ENCODE data around the gene FEN1. TPM values are rescaled to one million over a fixed set of nuclear protein-coding genes. Genes with fewer than 3 reads are reported as not detected.

The FEN1 gene
- total RNA-seq, 1 donor from 2014 or later: 9.6 TPM

DNA sequence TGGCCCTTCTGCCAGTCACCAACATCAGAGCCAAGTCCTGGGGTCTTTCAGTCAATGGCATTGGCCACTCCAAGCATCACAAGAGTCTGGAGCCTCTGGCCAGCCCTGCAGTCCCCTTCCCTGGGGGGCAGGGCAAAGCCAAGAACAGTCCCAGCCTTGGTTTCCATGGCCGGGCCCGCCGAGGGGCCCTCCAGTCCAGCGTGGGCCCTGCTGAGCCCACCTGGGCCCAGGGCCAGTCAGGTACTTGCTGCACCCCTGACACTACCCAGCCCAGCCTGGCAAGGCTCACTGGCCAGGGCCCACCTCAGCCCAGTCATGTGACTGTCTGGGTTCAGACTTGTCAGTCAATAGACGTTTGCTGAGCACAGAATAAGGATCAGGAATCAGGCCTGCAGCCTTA lies 11.1 kb upstream of the FEN1 start:
- no peak for DNase-seq (ENCODE audit: extremely low spot score in 2 of 2)
- Histone ChIP-seq H3K27me3 (no peaks in the 10 kb centered on the region), H3K36me3 (peaks cover 0 to 15% of the 10 kb centered on the region in 2 donors), H3K4me1 (peaks cover 10% of the 10 kb centered on the region), H3K27ac (no peak overlapping the region), H3K9me3 (no peaks in the 10 kb centered on the region), H3K4me3 (no peak overlapping the region)
- intact Hi-C loops (cut with DNase I): no loop called here
- TF ChIP-seq POLR2A (IDR thresholded peaks at IDR 0.05) (no peak), CTCF (IDR thresholded peaks at IDR 0.05) (no peak), POLR2AphosphoS5 (IDR thresholded peaks at IDR 0.05; ENCODE audit: insufficient read depth in 1 of 2, low read depth in 1 of 2) (no peak)

GRCh38 chr11:61782299-61782698 lies 10.4 kb upstream of the FEN1 start:
- no peak overlapping the region for H3K4me3 ChIP-seq
- H3K27ac ChIP-seq: no peak overlapping the region
- H3K4me1 ChIP-seq: peaks cover 6% of the 10 kb centered on the region
- H3K27me3 ChIP-seq: no peaks in the 10 kb centered on the region
- no peak for DNase-seq (ENCODE audit: extremely low spot score in 2 of 2)
- TF ChIP-seq POLR2A (IDR thresholded peaks at IDR 0.05) (no peak), CTCF (IDR thresholded peaks at IDR 0.05) (no peak), POLR2AphosphoS5 (IDR thresholded peaks at IDR 0.05; ENCODE audit: insufficient read depth in 1 of 2, low read depth in 1 of 2) (no peak)
- peaks cover 0 to 22% of the 10 kb centered on the region in 2 donors for H3K36me3 ChIP-seq
- no peaks in the 10 kb centered on the region for H3K9me3 ChIP-seq
- intact Hi-C loops (cut with DNase I): no loop called here

- H3K4me1 ChIP-seq: peaks cover under 1% of the 10 kb centered on the region
- intact Hi-C loops (cut with DNase I): no loop called here
- H3K9me3 ChIP-seq: no peaks in the 10 kb centered on the region
- H3K27ac ChIP-seq: no peak overlapping the region
- H3K4me3 ChIP-seq: no peak overlapping the region
- TF ChIP-seq POLR2A (IDR thresholded peaks at IDR 0.05) (no peak), POLR2AphosphoS5 (IDR thresholded peaks at IDR 0.05; ENCODE audit: insufficient read depth in 1 of 2, low read depth in 1 of 2) (no peak), CTCF (IDR thresholded peaks at IDR 0.05) (no peak)
- DNase-seq (ENCODE audit: extremely low spot score in 2 of 2): no peak
- H3K27me3 ChIP-seq: no peaks in the 10 kb centered on the region
- peaks cover 0 to 28% of the 10 kb centered on the region in 2 donors for H3K36me3 ChIP-seq
These were observed 9.9 kb upstream of the FEN1 start for GRCh38 chr11:61782841-61783240.

GRCh38 chr11:61783717-61784505 lies 8.8 kb upstream of the FEN1 start:
- H3K4me1 ChIP-seq: no peaks in the 10 kb centered on the region
- no peaks in the 10 kb centered on the region for H3K27me3 ChIP-seq
- H3K9me3 ChIP-seq: no peaks in the 10 kb centered on the region
- TF ChIP-seq POLR2A (IDR thresholded peaks at IDR 0.05) (no peak), POLR2AphosphoS5 (IDR thresholded peaks at IDR 0.05; ENCODE audit: insufficient read depth in 1 of 2, low read depth in 1 of 2) (no peak), CTCF (IDR thresholded peaks at IDR 0.05) (no peak)
- no peak overlapping the region for H3K4me3 ChIP-seq
- intact Hi-C loops (cut with DNase I): no loop called here
- peaks cover 0 to 38% of the 10 kb centered on the region in 2 donors for H3K36me3 ChIP-seq
- no peak for DNase-seq (ENCODE audit: extremely low spot score in 2 of 2)
- no peak overlapping the region for H3K27ac ChIP-seq

GRCh38 chr11:61784506-61784805 lies 8.3 kb upstream of the FEN1 start:
- intact Hi-C loops (cut with DNase I): no loop called here
- H3K9me3 ChIP-seq: no peaks in the 10 kb centered on the region
- peaks cover 0 to 44% of the 10 kb centered on the region in 2 donors for H3K36me3 ChIP-seq
- no peak overlapping the region for H3K4me3 ChIP-seq
- DNase-seq (ENCODE audit: extremely low spot score in 2 of 2): no peak
- no peak for TF ChIP-seq CTCF (IDR thresholded peaks at IDR 0.05)
- no peak for TF ChIP-seq POLR2A (IDR thresholded peaks at IDR 0.05)
- no peak for TF ChIP-seq POLR2AphosphoS5 (IDR thresholded peaks at IDR 0.05; ENCODE audit: insufficient read depth in 1 of 2, low read depth in 1 of 2)
- no peaks in the 10 kb centered on the region for H3K4me1 ChIP-seq
- H3K27me3 ChIP-seq: no peaks in the 10 kb centered on the region
- no peak overlapping the region for H3K27ac ChIP-seq

Data from vagina (tissue), 2 donors.